Subcutaneous adipose tissue (tissue), 4 donors: ENCODE data around the gene KCNJ6. TPM values are rescaled to one million over a fixed set of nuclear protein-coding genes. Genes with fewer than 3 reads are reported as not detected.

Source experiments
- total RNA-seq, 4 donors: library from RNA; depleted of rRNA; stranded (reverse); fragments of >200 nt; gene quantifications; one replicate each; pipeline ENCODE4 v1.1.0, GENCODE V29; 2016
- TF ChIP-seq, protein P1 (sequence below): fragments of 450-650 bp; IDR thresholded peaks from one replicate; pipeline ENCODE4 v1.5.1; 2016; ENCODE audit warnings: low read depth, mild to moderate bottlenecking, control low read depth, antibody characterized with exemption, moderate library complexity

The KCNJ6 gene
- total RNA-seq, 4 donors from 2014 or later: not detected

DNA sequence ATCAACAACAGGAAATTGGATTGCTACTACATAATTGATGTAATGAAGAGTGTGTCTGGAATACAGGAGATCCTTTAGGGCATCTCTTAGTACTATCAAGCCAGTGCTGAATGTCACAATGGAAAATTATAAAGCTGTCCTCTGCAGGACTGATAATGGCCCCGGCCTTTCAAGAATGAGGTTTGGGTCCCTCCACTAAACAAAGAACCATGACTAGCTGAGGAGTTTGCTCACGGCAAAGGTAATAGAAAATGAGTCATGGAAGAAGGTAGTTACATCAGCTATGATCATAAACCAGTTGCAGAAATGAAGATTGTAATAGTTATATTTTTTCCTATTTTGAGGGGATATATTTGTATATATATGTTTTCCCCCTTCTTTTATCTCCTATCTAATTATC, 145.8 kb downstream of the KCNJ6 start:
- TF ChIP-seq, protein P1, sequence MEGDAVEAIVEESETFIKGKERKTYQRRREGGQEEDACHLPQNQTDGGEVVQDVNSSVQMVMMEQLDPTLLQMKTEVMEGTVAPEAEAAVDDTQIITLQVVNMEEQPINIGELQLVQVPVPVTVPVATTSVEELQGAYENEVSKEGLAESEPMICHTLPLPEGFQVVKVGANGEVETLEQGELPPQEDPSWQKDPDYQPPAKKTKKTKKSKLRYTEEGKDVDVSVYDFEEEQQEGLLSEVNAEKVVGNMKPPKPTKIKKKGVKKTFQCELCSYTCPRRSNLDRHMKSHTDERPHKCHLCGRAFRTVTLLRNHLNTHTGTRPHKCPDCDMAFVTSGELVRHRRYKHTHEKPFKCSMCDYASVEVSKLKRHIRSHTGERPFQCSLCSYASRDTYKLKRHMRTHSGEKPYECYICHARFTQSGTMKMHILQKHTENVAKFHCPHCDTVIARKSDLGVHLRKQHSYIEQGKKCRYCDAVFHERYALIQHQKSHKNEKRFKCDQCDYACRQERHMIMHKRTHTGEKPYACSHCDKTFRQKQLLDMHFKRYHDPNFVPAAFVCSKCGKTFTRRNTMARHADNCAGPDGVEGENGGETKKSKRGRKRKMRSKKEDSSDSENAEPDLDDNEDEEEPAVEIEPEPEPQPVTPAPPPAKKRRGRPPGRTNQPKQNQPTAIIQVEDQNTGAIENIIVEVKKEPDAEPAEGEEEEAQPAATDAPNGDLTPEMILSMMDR: no peak

DNA sequence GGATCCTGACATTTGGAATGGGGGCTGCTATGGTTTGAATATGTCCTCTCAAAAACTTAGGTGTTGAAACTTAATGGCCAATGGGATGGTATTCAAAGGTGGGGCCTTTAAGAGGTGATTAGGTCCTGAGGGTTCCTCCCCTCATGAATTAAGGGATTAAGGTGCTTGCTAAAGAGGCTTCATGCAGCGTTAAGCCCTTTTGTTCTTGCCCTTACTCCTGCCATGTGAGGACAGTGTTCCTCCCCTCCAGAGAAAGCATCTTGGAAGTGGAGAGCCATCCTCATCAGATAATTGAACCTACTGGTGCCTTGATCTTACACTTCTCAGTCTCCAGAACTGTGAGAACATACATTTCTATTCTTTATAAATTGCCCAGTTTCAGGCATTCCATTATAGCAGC, 146.6 kb downstream of the KCNJ6 start:
- TF ChIP-seq, protein P1: no peak

DNA sequence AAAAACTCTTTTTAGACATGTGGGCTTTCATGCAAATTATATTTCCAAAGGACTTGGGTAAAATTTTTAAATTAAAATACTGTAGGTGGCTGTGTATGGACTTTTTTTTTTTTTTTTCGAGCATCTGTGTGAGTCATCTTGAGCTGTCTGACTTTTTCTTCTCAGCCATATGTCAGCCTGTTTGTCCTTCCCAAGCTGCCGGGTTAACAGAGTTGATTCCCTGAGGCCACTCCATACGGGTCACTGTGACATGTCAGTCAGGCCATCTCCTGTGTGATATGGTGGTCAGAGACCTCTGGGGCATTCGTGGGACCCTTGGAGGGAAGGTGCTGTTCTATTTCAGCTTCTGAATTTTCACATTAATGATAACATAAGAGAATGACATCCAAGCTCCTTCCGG, 148.3 kb downstream of the KCNJ6 start:
- TF ChIP-seq, protein P1: no peak

DNA sequence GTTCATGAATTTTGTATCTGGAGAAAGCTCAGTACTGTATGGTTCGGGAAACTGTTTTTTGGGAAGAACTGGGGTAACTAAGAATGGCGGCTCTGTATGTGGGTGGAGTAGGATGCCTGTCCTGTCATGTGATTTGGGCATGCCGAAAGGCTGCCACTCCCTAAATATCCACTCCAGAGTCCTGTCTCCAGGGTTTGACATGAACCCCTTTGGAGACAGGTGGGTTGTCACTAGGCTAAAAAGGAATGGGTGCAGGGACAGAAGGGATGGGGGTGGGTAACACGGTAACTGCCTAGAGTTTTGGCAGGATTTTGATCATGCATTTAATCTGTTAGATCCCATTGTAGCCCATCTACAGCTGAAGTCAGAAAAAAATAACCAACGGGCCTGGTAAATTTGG, 150.1 kb downstream of the KCNJ6 start:
- TF ChIP-seq, protein P1: no peak

DNA sequence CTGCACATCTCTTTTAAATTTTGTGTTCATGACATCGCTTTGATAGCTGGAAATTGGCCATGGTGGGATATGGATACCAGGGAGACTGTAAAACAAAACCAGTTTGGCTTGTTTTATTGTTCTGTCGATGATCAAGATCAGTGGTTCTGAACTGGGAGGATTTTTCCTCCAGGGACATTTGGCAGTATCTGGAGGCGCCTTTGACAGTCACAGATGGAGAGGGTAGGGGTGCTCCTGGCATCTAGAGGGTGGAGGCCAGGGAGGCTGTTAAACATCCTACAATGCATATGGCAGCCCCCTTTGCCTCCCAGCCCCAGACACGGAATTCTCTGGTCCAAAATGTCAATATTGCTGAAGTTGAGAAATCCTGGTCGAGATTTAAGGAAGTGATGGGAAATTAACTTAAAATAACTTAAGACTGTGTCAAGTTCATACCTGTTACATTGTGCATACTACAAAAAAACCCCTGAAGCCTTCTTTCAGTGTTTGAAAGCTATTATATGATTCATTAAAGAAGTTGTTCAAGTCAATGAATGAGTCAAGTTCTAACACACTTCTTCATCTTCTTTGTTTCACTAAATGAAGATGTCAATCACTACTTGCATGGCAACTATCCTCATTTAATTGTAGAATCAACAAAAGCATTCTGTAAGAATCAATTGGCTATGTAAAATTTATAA, 150.9 kb downstream of the KCNJ6 start:
- TF ChIP-seq, protein P1: no peak

DNA sequence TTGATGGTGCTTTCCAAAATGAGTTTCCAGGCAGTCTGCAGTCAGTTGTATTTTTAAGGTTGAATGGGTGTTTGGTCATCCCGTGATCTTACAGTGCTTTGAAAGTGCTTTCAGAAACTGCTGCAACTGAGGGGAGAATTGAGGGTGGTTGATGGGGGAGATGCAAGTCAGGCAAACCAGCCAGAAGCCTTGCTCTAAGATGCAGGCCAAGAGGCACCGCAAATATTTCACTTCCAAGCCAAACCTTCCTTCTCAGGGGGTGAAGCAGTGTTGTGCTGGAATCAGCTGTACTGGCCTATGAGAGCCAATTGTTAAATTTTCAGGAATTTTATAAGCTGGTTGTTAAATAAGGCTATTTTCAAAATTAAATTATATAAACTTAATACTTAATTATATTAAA, 151.6 kb downstream of the KCNJ6 start:
- TF ChIP-seq, protein P1: no peak

DNA sequence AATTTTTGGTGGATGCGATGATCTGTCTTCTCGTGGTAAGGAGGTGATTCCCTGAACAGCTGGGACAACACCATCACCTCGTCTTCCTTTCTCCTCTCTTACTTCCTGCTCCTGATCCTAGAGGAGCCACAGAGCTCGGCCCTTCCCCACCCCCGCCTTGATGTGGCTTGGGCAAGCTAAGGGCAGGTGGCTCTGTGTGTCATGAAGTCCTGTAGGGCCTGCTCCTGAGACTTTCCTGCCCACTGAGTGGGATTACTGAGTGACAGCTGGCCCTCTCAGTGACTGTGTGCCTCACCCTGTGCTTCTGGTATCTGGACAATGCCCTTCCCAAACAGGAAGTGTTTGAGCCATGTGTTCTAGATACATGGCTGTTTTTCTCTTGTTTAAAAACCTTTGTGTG, 153.0 kb downstream of the KCNJ6 start:
- TF ChIP-seq, protein P1: no peak
